Mesenchymal stem cell (in vitro differentiated cells and primary cell): Measurements from ENCODE around the gene HMGCL.

Experiments used
- DNase-seq: peaks from one replicate; pipeline ENCODE4 v3.0.0-alpha.2; 2013
- H2AFZ ChIP-seq: one replicate; pipeline ENCODE4 v1.6.1; 2013; ENCODE audit warnings: low read depth, mild to moderate bottlenecking, control low read depth, inconsistent platforms, low read length, moderate library complexity
- H2AK5ac ChIP-seq: 2 replicates; pipeline ENCODE4 v1.6.1; 2013; ENCODE audit warnings: low read length, moderate library complexity, mild to moderate bottlenecking, inconsistent platforms; ENCODE audit not compliant: severe bottlenecking
- H2BK120ac ChIP-seq: one replicate; pipeline ENCODE4 v1.6.1; 2013; ENCODE audit warnings: low read depth, mild to moderate bottlenecking, inconsistent platforms, low read length, moderate library complexity
- H2BK12ac ChIP-seq, 2 experiments: one replicate each; pipeline ENCODE4 v1.6.1; 2013; ENCODE audit warnings: inconsistent platforms in 2 of 2, low read length in 2 of 2, mild to moderate bottlenecking in 2 of 2, moderate library complexity in 2 of 2, control low read depth in 1 of 2
- H2BK15ac ChIP-seq: one replicate; pipeline ENCODE4 v1.6.1; 2013; ENCODE audit warnings: mild to moderate bottlenecking, low read depth, inconsistent platforms; ENCODE audit not compliant: poor library complexity, severe bottlenecking
- H2BK5ac ChIP-seq: 2 replicates; pipeline ENCODE4 v1.6.1; 2013; ENCODE audit warnings: low read depth, mild to moderate bottlenecking, low read length, control low read depth, inconsistent platforms; ENCODE audit not compliant: poor library complexity, severe bottlenecking
- H3K14ac ChIP-seq, 2 experiments: one replicate each; pipeline ENCODE4 v1.6.1; 2013; ENCODE audit warnings: inconsistent platforms in 2 of 2, low read length in 2 of 2, control low read depth in 1 of 2, mild to moderate bottlenecking in 1 of 2, moderate library complexity in 1 of 2
- H3K18ac ChIP-seq, 2 experiments: one replicate each; pipeline ENCODE4 v1.6.1; 2013; ENCODE audit warnings: inconsistent platforms in 2 of 2, low read length in 2 of 2, control low read depth in 1 of 2, low read depth in 1 of 2, mild to moderate bottlenecking in 1 of 2
- H3K23ac ChIP-seq, 2 experiments: one replicate each; pipeline ENCODE4 v1.6.1; 2013; ENCODE audit warnings: inconsistent platforms in 2 of 2, low read length in 2 of 2, mild to moderate bottlenecking in 2 of 2, moderate library complexity in 2 of 2, control low read depth in 1 of 2
- H3K27ac ChIP-seq: 2 replicates; pipeline ENCODE4 v1.5.1; 2013; ENCODE audit warnings: mild to moderate bottlenecking, moderate library complexity, low read length, control low read depth, inconsistent platforms; ENCODE audit not compliant: poor library complexity, severe bottlenecking
- H3K27me3 ChIP-seq, 2 experiments: 2 replicates each; pipeline versions ENCODE4 v1.6.1 to v1.7.0; 2013; ENCODE audit warnings: low read length in 2 of 2, mild to moderate bottlenecking in 2 of 2, moderate library complexity in 2 of 2, control low read depth in 1 of 2, inconsistent platforms in 1 of 2; ENCODE audit not compliant: control insufficient read depth in 1 of 2, insufficient read depth in 1 of 2
- H3K36me3 ChIP-seq, 2 experiments: 2 replicates each; pipeline versions ENCODE4 v1.6.1 to v1.7.0; 2013; ENCODE audit warnings: low read length in 2 of 2, control low read depth in 1 of 2, inconsistent platforms in 1 of 2, low read depth in 1 of 2, mild to moderate bottlenecking in 1 of 2; ENCODE audit not compliant: insufficient read depth in 2 of 2, control insufficient read depth in 1 of 2
- H3K4ac ChIP-seq, 2 experiments: one replicate each; pipeline ENCODE4 v1.6.1; 2013; ENCODE audit warnings: inconsistent platforms in 2 of 2, low read length in 2 of 2, mild to moderate bottlenecking in 2 of 2, moderate library complexity in 2 of 2, control low read depth in 1 of 2, low read depth in 1 of 2
- H3K4me1 ChIP-seq: 2 replicates; pipeline ENCODE4 v1.6.1; 2013; ENCODE audit warnings: low read depth, low read length, control low read depth; ENCODE audit not compliant: control insufficient read depth, insufficient read depth
- H3K4me2 ChIP-seq: 2 replicates; pipeline ENCODE4 v1.6.1; 2013; ENCODE audit warnings: low read length, mild to moderate bottlenecking, inconsistent platforms; ENCODE audit not compliant: poor library complexity, severe bottlenecking
- H3K4me3 ChIP-seq, 2 experiments: 2 replicates each; pipeline versions ENCODE4 v1.5.1 to v1.7.0; 2013; ENCODE audit warnings: low read length in 2 of 2, mild to moderate bottlenecking in 2 of 2, control low read depth in 1 of 2, low read depth in 1 of 2; ENCODE audit not compliant: insufficient read depth in 1 of 2
- H3K79me1 ChIP-seq: replicated peaks from 2 replicates; pipeline ENCODE4 v1.6.1; 2013; ENCODE audit warnings: mild to moderate bottlenecking, control low read depth, low read length, inconsistent platforms; ENCODE audit not compliant: poor library complexity, severe bottlenecking
- H3K9ac ChIP-seq: 2 replicates; pipeline ENCODE4 v1.7.0; 2013; ENCODE audit warnings: mild to moderate bottlenecking, low read length, moderate library complexity
- H3K9me3 ChIP-seq: 2 replicates; pipeline ENCODE4 v1.7.0; 2013; ENCODE audit warnings: mild to moderate bottlenecking, low read length; ENCODE audit not compliant: control insufficient read depth
- H4K8ac ChIP-seq: one replicate; pipeline ENCODE4 v1.6.1; 2013; ENCODE audit warnings: inconsistent platforms, mild to moderate bottlenecking, low read length, moderate library complexity
- H4K91ac ChIP-seq: one replicate; pipeline ENCODE4 v1.6.1; 2013; ENCODE audit warnings: mild to moderate bottlenecking, low read length, inconsistent platforms
- whole genome bisulfite sequencing: methylation state at CpG from one replicate; pipeline ENCODE4 v1.1.7; 2013; ENCODE audit warnings: mixed read lengths; 5-methylcytosine and 5-hydroxymethylcytosine counted together

Gene HMGCL

GRCh38 chr1:23806280-23806679 is 18.9 kb downstream of the HMGCL start:
- 97% methylated on average over 6 of the region's 6 CpGs for WGBS
- H3K36me3 ChIP-seq = peaks cover 44 to 55% of the 10 kb centered on the region in 2 experiments

GRCh38 chr1:23805025-23805424 is 20.2 kb downstream of the HMGCL start:
- no peak overlapping the region for H2BK120ac ChIP-seq
- WGBS = 96% methylated on average over 2 of the region's 2 CpGs
- H3K14ac ChIP-seq = no peak overlapping the region
- H2BK15ac ChIP-seq = no peak overlapping the region
- H3K4me1 ChIP-seq = peaks cover 2% of the 10 kb centered on the region
- H3K9ac ChIP-seq = no peak overlapping the region
- H3K27me3 ChIP-seq = no peaks in the 10 kb centered on the region
- peaks cover 2% of the 10 kb centered on the region for H3K79me1 ChIP-seq
- H3K23ac ChIP-seq = no peak overlapping the region
- peaks cover 38 to 47% of the 10 kb centered on the region in 2 experiments for H3K36me3 ChIP-seq
- no peaks in the 10 kb centered on the region for H3K9me3 ChIP-seq
- no peak overlapping the region for H2BK5ac ChIP-seq
- no peak overlapping the region for H3K4me3 ChIP-seq
- H3K4me2 ChIP-seq = no peak overlapping the region
- no peak for DNase-seq
- H2BK12ac ChIP-seq = no peak overlapping the region
- H4K91ac ChIP-seq = no peak overlapping the region
- no peak overlapping the region for H4K8ac ChIP-seq
- no peak overlapping the region for H3K4ac ChIP-seq
- no peak overlapping the region for H2AK5ac ChIP-seq
- H3K18ac ChIP-seq = no peak overlapping the region
- no peak overlapping the region for H2AFZ ChIP-seq
- H3K27ac ChIP-seq = no peak overlapping the region

More at GRCh38 chr1:23806280-23806679, 18.9 kb downstream of the HMGCL start:
- Histone ChIP-seq H3K23ac (no peak overlapping the region), H3K9me3 (no peaks in the 10 kb centered on the region), H3K18ac (no peak overlapping the region), H2BK15ac (no peak overlapping the region), H3K79me1 (peaks cover 1% of the 10 kb centered on the region), H3K27me3 (no peaks in the 10 kb centered on the region), H2BK120ac (no peak overlapping the region), H3K4ac (no peak overlapping the region), H4K8ac (no peak overlapping the region), H3K27ac (no peak overlapping the region), H4K91ac (no peak overlapping the region), H2BK12ac (no peak overlapping the region), H3K14ac (no peak overlapping the region), H3K4me2 (no peak overlapping the region), H2BK5ac (no peak overlapping the region), H2AK5ac (no peak overlapping the region), H3K4me3 (no peak overlapping the region), H3K9ac (no peak overlapping the region), H3K4me1 (peaks cover 2% of the 10 kb centered on the region), H2AFZ (no peak overlapping the region)
- no peak for DNase-seq

- Histone ChIP-seq H3K23ac (no peak overlapping the region), H3K36me3 (peaks cover 38 to 46% of the 10 kb centered on the region in 2 experiments), H3K4me1 (peaks cover 6% of the 10 kb centered on the region), H3K4me2 (no peak overlapping the region), H3K4ac (no peak overlapping the region), H3K9ac (no peak overlapping the region), H4K8ac (no peak overlapping the region), H2BK120ac (no peak overlapping the region), H3K27ac (no peak overlapping the region), H2BK5ac (no peak overlapping the region), H2AFZ (no peak overlapping the region), H3K14ac (no peak overlapping the region), H3K4me3 (no peak overlapping the region), H4K91ac (no peak overlapping the region), H2BK12ac (no peak overlapping the region), H3K9me3 (no peaks in the 10 kb centered on the region), H2AK5ac (no peak overlapping the region), H2BK15ac (no peak overlapping the region), H3K79me1 (peaks cover 2% of the 10 kb centered on the region), H3K18ac (no peak overlapping the region), H3K27me3 (no peaks in the 10 kb centered on the region)
- no peak for DNase-seq
- 79% methylated on average over 7 of the region's 7 CpGs for WGBS
Observed at GRCh38 chr1:23804183-23804835, 20.9 kb downstream of the HMGCL start.

- H2AFZ ChIP-seq = no peak overlapping the region
- H3K79me1 ChIP-seq = peaks cover 3% of the 10 kb centered on the region
- H3K4me2 ChIP-seq = no peak overlapping the region
- H3K36me3 ChIP-seq = peaks cover 41 to 46% of the 10 kb centered on the region in 2 experiments
- no peak overlapping the region for H4K91ac ChIP-seq
- no peak overlapping the region for H3K23ac ChIP-seq
- DNase-seq = no peak
- H2BK5ac ChIP-seq = no peak overlapping the region
- no peak overlapping the region for H3K4me3 ChIP-seq
- 85% methylated on average over 5 of the region's 5 CpGs for WGBS
- H4K8ac ChIP-seq = no peak overlapping the region
- H2BK12ac ChIP-seq = no peak overlapping the region
- no peaks in the 10 kb centered on the region for H3K9me3 ChIP-seq
- H3K4me1 ChIP-seq = peaks cover 12% of the 10 kb centered on the region
- no peak overlapping the region for H3K18ac ChIP-seq
- H3K27me3 ChIP-seq = no peaks in the 10 kb centered on the region
- H3K4ac ChIP-seq = no peak overlapping the region
- H2BK15ac ChIP-seq = no peak overlapping the region
- no peak overlapping the region for H3K14ac ChIP-seq
- no peak overlapping the region for H3K27ac ChIP-seq
- H2AK5ac ChIP-seq = no peak overlapping the region
- H3K9ac ChIP-seq = no peak overlapping the region
- H2BK120ac ChIP-seq = no peak overlapping the region
Observed at GRCh38 chr1:23803674-23804073, 21.6 kb downstream of the HMGCL start.
